Activated CD8-positive, alpha-beta memory T cell treated with anti-CD3 and anti-CD28 coated beads, Interleukin-2, amount 50 U/mL, for 48 hours (primary cell): ENCODE data around the gene PRSS1.

Source experiments
- DNase-seq: peaks from one replicate; pipeline ENCODE4 v3.0.0-alpha.2; 2020

Gene PRSS1

DNA sequence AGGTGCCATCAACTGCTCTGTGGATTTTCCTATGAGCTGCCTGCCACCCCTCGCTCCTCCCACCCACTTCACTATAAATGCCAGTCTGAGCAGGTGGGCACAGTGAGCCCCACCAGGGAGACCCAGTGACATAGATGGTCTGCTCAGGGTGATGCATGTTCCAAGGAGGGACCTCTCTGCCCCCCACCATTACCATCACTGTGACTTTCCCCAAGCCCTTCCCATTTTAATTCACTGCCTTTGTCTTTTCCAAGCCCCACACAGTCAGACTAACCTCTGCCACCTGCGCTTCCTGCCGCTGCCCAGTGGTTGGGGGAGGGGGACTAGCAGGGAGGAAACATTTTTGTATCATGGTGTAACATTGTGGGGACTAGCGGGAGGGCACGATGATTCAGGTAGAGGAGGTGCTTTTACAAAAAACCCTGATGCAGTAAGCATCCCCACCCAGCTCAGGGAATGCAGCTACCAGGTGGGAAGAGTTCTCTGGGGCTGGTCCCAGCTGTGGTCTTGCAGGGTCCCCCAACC lies 46.1 kb downstream of the PRSS1 start:
- DNase-seq: no peak

DNA sequence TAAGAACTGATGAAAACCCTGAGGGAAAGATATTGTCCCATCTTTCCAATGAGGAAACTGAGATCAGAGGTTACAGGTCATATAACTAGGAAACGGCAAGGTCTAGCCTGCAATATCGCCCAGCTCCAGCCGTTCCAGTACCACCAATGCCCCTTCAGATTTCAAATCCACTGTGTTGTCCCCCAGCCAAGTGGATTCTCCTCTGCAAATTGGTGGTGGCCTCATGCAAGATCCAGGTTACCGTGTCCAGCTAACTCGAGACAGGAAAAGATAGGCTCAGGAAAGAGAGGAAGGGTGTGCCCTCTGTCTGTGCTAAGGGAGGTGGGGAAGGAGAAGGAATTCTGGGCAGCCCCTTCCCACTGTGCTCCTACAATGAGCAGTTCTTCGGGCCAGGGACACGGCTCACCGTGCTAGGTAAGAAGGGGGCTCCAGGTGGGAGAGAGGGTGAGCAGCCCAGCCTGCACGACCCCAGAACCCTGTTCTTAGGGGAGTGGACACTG lies 46.8 kb downstream of the PRSS1 start:
- DNase-seq: no peak

GRCh38 chr7:142796501-142797390 lies 47.5 kb downstream of the PRSS1 start:
- no peak for DNase-seq

GRCh38 chr7:142797391-142798377 lies 48.4 kb downstream of the PRSS1 start:
- no peak for DNase-seq

DNA sequence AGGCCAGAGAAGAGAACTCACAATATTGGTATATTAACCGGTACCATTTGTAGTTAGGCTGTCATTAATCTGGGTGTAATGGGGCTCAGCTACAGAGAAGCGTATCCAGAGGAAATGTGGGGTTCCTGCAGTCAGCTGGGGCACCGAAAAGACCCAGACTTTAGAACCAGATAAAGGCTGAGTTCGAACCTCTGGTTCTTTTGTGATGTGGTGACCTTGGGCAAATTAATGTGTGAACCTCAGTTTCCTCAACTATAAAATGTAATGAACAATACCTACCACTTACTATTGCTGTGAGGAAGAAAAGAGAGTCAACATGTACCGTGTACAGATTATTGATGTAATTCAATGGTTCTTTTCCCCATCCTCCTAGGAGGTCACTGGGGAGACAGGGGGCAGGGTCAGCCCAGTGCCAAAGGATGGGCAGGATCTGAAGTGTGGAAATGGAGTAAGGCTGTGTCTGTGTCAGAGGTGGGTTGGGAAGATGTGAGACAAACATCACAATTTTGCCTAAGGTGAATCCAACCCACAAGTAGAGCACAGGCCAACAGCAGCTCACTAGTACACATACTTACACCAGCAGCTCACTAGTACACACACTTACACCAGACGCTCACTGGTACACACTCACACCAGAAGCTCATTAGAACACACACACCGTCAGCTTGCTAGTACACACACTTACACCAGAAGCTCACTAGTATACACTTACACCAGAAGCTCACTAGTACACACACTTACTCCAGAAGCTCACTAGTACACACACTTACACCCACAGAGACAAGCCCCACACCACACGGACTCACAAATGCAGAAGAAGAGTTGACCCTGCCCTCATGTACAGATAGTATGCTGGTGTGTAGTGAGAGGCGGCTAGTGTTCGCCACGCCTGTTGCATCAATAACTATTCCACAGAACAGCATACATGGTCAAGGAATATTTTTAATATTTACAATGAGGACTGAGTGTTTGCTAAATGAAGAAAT lies 49.5 kb downstream of the PRSS1 start:
- DNase-seq: no peak

GRCh38 chr7:142799437-142799835 lies 50.2 kb downstream of the PRSS1 start:
- DNase-seq: no peak

DNA sequence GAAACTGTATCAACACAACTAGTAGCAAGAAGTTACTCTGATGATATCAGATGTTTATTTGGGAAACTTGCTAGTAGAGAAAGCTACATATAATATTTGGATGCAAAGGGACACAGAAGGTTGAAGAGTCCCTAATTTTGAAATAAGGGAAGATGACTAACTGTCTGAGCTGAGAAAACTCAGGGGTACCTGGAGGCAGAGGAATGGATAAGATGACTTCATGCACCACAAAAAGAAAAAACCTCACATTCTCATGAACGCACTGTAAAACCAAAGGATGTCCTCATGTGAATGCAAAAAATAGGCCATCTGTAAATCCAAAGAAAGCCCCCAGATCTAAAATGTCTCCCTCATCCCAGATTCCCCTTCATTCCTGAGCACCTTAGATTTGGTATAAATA lies 50.8 kb downstream of the PRSS1 start:
- no peak for DNase-seq

GRCh38 chr7:142800699-142801260 lies 51.5 kb downstream of the PRSS1 start:
- no peak for DNase-seq

DNA sequence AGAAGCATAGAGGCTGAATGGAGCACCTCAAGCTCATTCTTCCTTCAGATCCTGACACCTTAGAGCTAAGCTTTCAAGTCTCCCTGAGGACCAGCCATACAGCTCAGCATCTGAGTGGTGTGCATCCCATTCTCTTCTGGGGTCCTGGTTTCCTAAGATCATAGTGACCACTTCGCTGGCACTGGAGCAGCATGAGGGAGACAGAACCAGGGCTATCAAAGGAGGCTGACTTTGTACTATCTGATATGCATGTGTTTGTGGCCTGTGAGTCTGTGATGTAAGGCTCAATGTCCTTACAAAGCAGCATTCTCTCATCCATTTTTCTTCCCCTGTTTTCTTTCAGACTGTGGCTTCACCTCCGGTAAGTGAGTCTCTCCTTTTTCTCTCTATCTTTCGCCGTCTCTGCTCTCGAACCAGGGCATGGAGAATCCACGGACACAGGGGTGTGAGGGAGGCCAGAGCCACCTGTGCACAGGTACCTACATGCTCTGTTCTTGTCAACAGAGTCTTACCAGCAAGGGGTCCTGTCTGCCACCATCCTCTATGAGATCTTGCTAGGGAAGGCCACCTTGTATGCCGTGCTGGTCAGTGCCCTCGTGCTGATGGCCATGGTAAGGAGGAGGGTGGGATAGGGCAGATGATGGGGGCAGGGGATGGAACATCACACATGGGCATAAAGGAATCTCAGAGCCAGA lies 52.5 kb downstream of the PRSS1 start:
- DNase-seq: no peak

DNA sequence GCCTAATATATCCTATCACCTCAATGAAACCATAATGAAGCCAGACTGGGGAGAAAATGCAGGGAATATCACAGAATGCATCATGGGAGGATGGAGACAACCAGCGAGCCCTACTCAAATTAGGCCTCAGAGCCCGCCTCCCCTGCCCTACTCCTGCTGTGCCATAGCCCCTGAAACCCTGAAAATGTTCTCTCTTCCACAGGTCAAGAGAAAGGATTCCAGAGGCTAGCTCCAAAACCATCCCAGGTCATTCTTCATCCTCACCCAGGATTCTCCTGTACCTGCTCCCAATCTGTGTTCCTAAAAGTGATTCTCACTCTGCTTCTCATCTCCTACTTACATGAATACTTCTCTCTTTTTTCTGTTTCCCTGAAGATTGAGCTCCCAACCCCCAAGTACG lies 53.0 kb downstream of the PRSS1 start:
- DNase-seq: peak; percentile 53
